Colon (tissue), 2 donors: ENCODE measurements around the gene DDX51.

Experiments
- FAIRE-seq: peaks from 2 replicates; lab custom pipeline; 2012; peaks lifted over from hg19 to GRCh38; lab: Jason Lieb, UNC
- donor health status: control.
- donor health status: control.

Gene DDX51

GRCh38 chr12:132144115-132144809 is at the start of gene DDX51, which contains the start of gene NOC4L:
Gene DDX51, minus strand, starts transcription at chr12:132144319. Its CDS starts 23 bp downstream, at chr12:132144296.
Gene NOC4L, plus strand, starts transcription at chr12:132144457. Its CDS starts 32 bp downstream, at chr12:132144489.
- FAIRE-seq: no peak

- FAIRE-seq: no peak
Observed at GRCh38 chr12:132191715-132192553, 47.8 kb upstream of the DDX51 start.

- FAIRE-seq: no peak
Observed at GRCh38 chr12:132190834-132191500, 46.8 kb upstream of the DDX51 start.

- no peak for FAIRE-seq
Observed at GRCh38 chr12:132190012-132190755, 46.1 kb upstream of the DDX51 start.

GRCh38 chr12:132189378-132190011 is 45.4 kb upstream of the DDX51 start:
- no peak for FAIRE-seq

- no peak for FAIRE-seq
Observed at GRCh38 chr12:132188916-132189325, 44.8 kb upstream of the DDX51 start.

- no peak for FAIRE-seq
Observed at GRCh38 chr12:132188451-132188901, 44.4 kb upstream of the DDX51 start.

GRCh38 chr12:132187646-132188450 is 43.7 kb upstream of the DDX51 start:
- no peak for FAIRE-seq

- no peak for FAIRE-seq
Observed at GRCh38 chr12:132186857-132187620, 42.9 kb upstream of the DDX51 start.

- no peak for FAIRE-seq
Observed at GRCh38 chr12:132186208-132186856, 42.2 kb upstream of the DDX51 start.

- FAIRE-seq: no peak
Observed at GRCh38 chr12:132185705-132186104, 41.6 kb upstream of the DDX51 start.

GRCh38 chr12:132182711-132183365 is 38.7 kb upstream of the DDX51 start:
- FAIRE-seq: no peak

GRCh38 chr12:132182206-132182710 is 38.1 kb upstream of the DDX51 start:
- FAIRE-seq: no peak

- FAIRE-seq: no peak
Observed at GRCh38 chr12:132181570-132182200, 37.6 kb upstream of the DDX51 start.

GRCh38 chr12:132180648-132181546 is 36.8 kb upstream of the DDX51 start:
- no peak for FAIRE-seq

GRCh38 chr12:132179431-132180362 is 35.6 kb upstream of the DDX51 start:
- FAIRE-seq: no peak
